ENCODE measurements around the gene AQP7.

Gene AQP7

DNA sequence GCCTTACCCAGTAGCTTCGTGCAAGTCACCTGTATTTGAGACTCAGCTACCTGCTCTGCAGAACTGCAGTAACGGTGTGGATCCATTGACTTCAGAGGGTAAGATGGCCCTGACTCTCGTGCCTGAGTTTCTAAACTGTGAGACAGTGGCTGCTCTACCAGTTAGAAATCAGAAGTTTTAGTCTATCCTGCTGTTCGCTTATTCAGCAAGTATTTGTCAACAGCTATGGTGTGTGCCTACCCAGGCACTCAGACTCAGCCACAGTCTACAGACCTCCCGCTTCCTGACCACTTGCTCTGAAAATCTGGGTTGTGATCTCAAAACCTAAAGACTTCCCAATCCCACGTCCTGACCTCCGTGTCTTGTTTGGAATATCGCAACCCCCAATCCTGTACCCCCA, 31.5 kb upstream of the AQP7 start:
- Histone ChIP-seq H2AFZ (ENCODE audit: low read depth) (no peak overlapping the region), H3K4me3 (IDR thresholded peaks at IDR 0.05; ENCODE audit: insufficient read depth, low read depth, low read length) (no peak overlapping the region), H3K27me3 (ENCODE audit: insufficient read depth, low read depth) (no peaks in the 10 kb centered on the region), H3K36me3 (ENCODE audit: insufficient read depth) (no peaks in the 10 kb centered on the region), H4K20me1 (ENCODE audit: insufficient read depth) (no peaks in the 10 kb centered on the region), H3K9ac (no peak overlapping the region), H3K27ac (no peak overlapping the region), H3K4me2 (no peak overlapping the region), H3K4me1 (ENCODE audit: low read depth, poor library complexity, severe bottlenecking) (no peaks in the 10 kb centered on the region), H3K79me2 (ENCODE audit: insufficient read depth, low read depth) (no peaks in the 10 kb centered on the region)
- TF ChIP-seq, protein P1, sequence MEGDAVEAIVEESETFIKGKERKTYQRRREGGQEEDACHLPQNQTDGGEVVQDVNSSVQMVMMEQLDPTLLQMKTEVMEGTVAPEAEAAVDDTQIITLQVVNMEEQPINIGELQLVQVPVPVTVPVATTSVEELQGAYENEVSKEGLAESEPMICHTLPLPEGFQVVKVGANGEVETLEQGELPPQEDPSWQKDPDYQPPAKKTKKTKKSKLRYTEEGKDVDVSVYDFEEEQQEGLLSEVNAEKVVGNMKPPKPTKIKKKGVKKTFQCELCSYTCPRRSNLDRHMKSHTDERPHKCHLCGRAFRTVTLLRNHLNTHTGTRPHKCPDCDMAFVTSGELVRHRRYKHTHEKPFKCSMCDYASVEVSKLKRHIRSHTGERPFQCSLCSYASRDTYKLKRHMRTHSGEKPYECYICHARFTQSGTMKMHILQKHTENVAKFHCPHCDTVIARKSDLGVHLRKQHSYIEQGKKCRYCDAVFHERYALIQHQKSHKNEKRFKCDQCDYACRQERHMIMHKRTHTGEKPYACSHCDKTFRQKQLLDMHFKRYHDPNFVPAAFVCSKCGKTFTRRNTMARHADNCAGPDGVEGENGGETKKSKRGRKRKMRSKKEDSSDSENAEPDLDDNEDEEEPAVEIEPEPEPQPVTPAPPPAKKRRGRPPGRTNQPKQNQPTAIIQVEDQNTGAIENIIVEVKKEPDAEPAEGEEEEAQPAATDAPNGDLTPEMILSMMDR (conservative IDR thresholded peaks at IDR 0.05; ENCODE audit: low read depth, low read length), result no peak

DNA sequence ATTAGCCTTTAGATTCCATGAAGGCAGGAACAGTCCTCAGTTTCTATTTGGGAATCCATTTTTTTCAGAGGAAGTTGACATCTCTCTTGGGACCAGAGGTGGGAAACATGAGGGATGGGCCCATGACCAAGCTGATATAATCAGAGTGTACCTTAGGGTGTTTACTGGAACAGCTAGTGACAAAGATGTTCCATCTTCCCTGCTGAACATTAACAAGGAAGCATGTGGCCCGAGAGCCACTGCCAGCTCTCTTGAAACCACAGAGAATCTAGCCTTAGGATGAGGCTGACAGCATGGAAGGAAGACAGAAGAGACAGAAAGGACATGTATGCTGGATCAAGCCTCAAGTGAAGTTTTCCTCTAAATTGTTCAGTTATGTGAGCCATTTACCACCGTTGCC, 29.1 kb upstream of the AQP7 start:
- H3K79me2 ChIP-seq (ENCODE audit: insufficient read depth, low read depth), result no peaks in the 10 kb centered on the region
- no peaks in the 10 kb centered on the region for H3K4me1 ChIP-seq (ENCODE audit: low read depth, poor library complexity, severe bottlenecking)
- no peak overlapping the region for H3K27ac ChIP-seq
- H3K4me2 ChIP-seq, result no peak overlapping the region
- H4K20me1 ChIP-seq (ENCODE audit: insufficient read depth), result no peaks in the 10 kb centered on the region
- no peak overlapping the region for H2AFZ ChIP-seq (ENCODE audit: low read depth)
- TF ChIP-seq, protein P1 (conservative IDR thresholded peaks at IDR 0.05; ENCODE audit: low read depth, low read length), result no peak
- no peak overlapping the region for H3K9ac ChIP-seq
- no peaks in the 10 kb centered on the region for H3K27me3 ChIP-seq (ENCODE audit: insufficient read depth, low read depth)
- no peaks in the 10 kb centered on the region for H3K36me3 ChIP-seq (ENCODE audit: insufficient read depth)
- H3K4me3 ChIP-seq (IDR thresholded peaks at IDR 0.05; ENCODE audit: insufficient read depth, low read depth, low read length), result no peak overlapping the region

DNA sequence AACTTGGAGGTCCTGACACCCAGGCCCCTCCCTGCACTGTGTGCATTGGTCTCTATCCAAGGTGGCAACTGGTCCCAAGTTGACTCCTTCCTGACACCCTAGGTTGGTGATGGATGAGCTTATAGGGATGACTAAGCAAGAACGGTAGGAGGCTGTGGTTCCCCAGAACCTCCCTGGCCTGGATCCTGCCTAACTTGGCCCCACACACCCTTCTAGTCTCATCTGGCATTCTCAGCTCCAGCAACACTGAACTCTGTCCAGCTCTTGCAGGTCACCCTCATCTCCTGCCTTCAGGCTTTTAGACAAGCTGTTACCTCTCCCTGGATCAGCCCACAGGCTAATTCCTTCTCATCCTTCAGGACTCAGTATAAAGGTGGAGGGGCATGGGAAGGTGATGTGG, 28.6 kb upstream of the AQP7 start:
- H2AFZ ChIP-seq (ENCODE audit: low read depth), result no peak overlapping the region
- no peaks in the 10 kb centered on the region for H3K27me3 ChIP-seq (ENCODE audit: insufficient read depth, low read depth)
- H3K27ac ChIP-seq, result no peak overlapping the region
- no peaks in the 10 kb centered on the region for H3K79me2 ChIP-seq (ENCODE audit: insufficient read depth, low read depth)
- TF ChIP-seq, protein P1 (conservative IDR thresholded peaks at IDR 0.05; ENCODE audit: low read depth, low read length), result no peak
- H3K9ac ChIP-seq, result no peak overlapping the region
- no peak overlapping the region for H3K4me2 ChIP-seq
- H3K4me3 ChIP-seq (IDR thresholded peaks at IDR 0.05; ENCODE audit: insufficient read depth, low read depth, low read length), result no peak overlapping the region
- H4K20me1 ChIP-seq (ENCODE audit: insufficient read depth), result no peaks in the 10 kb centered on the region
- H3K36me3 ChIP-seq (ENCODE audit: insufficient read depth), result no peaks in the 10 kb centered on the region
- no peaks in the 10 kb centered on the region for H3K4me1 ChIP-seq (ENCODE audit: low read depth, poor library complexity, severe bottlenecking)

DNA sequence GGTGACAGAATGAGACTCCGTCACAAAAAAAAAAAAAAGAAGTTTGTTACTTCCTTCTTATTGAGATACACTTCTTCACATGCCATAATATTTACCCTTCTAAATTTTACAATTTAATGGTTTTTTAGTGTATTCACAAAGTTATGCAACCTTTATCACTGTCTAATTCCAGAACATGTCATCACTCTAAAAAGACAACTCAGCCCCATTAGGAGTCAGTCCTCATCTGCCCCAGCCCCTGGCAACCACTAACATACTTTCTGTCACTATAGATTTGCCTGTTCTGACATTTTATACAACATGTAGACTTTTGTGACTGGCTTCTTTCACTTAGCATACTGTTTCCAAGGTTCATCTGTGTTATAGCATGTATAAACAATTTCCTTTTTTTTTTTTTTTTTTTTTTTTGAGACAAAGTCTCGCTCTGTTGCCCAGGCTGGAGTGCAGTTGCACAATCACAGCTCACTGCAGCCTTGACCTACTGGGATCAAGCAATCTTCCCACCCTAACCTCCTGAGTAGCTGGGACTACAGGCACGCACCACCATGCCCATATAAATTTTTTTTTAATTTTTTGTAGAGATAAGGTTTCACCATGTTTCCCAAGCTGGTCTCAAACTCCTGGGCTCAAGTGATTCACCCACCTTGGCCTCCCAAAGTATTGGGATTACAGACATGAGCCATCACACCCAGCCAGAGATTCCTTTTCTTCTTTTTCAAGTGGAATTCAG, 27.1 kb upstream of the AQP7 start:
- Histone ChIP-seq H3K4me2 (no peak overlapping the region), H3K9ac (no peak overlapping the region), H3K27me3 (ENCODE audit: insufficient read depth, low read depth) (no peaks in the 10 kb centered on the region), H3K4me1 (ENCODE audit: low read depth, poor library complexity, severe bottlenecking) (no peaks in the 10 kb centered on the region), H3K36me3 (ENCODE audit: insufficient read depth) (no peaks in the 10 kb centered on the region), H3K79me2 (ENCODE audit: insufficient read depth, low read depth) (no peaks in the 10 kb centered on the region), H3K4me3 (IDR thresholded peaks at IDR 0.05; ENCODE audit: insufficient read depth, low read depth, low read length) (no peak overlapping the region), H3K27ac (no peak overlapping the region), H2AFZ (ENCODE audit: low read depth) (no peak overlapping the region), H4K20me1 (ENCODE audit: insufficient read depth) (no peaks in the 10 kb centered on the region)
- TF ChIP-seq, protein P1 (conservative IDR thresholded peaks at IDR 0.05; ENCODE audit: low read depth, low read length), result no peak
